ENCODE results near the gene YARS1.

DNA sequence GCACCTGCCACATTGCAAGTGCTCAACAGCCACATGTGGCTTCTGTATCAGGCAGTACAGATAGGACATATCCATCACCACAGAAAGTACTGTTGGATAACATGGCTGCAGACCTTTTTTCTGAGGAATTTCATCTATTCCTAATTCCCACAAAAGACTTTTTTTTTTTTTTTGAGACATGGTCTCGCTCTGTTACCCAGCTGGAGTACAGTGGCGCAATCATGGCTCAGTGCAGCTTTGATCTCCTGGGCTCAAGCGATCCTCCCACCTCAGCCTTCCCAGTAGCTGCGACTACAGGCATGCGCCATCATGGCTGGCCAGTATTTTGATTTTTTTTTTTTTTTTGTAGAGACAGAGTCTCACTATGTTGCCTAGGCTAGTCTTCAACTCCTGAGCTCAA, 33.3 kb downstream of the YARS1 start:
- TF ChIP-seq EZH2phosphoT487 (IDR thresholded peaks at IDR 0.05; ENCODE audit: insufficient read depth, low read depth): no peak
- TF ChIP-seq EZH2 (IDR thresholded peaks at IDR 0.05; ENCODE audit: insufficient read depth, poor library complexity, severe bottlenecking): no peak
